HCT116 (cell line): ENCODE measurements around the gene RND1. TPM values are rescaled to one million over a fixed set of nuclear protein-coding genes. Genes with fewer than 3 reads are reported as not detected.

Source experiments
- ATAC-seq: fragments of 200-7000 bp; cut with Tn5 transposase; 2 replicates; pipeline ENCODE4 v1.9.1; 2020; ENCODE audit warnings: mild to moderate bottlenecking, moderate library complexity
- Bru-seq: library from RNA; stranded (reverse); fragments of 400-500 nt; gene quantifications from one replicate; lab custom pipeline; 2021; lab: Mats Ljungman, UMichigan
- BruChase-seq, 2 experiments: library from RNA; stranded (reverse); fragments of 400-500 nt; gene quantifications; one replicate each; lab custom pipeline; 2021; lab: Mats Ljungman, UMichigan
- BruUV-seq: library from RNA; stranded (reverse); fragments of 400-500 nt; replicated peaks from 2 replicates; lab custom pipeline; 2021; lab: Mats Ljungman, UMichigan
- CTCF ChIA-PET: fragments of 300-600 bp; sonication (Branson Sonifier 250); formaldehyde crosslinking; loops from one replicate; lab custom pipeline; 2021; ENCODE audit warnings: antibody characterized with exemption; lab: Charles Lee
- POLR2A ChIA-PET: fragments of 300-600, 350-600 bp; sonication (Branson Sonifier 250); formaldehyde crosslinking; loops from one replicate; lab custom pipeline; 2021; ENCODE audit warnings: antibody characterized with exemption; lab: Charles Lee
- RAD21 ChIA-PET, 2 experiments: fragments of 300-600 bp; sonication (Branson Sonifier 250); formaldehyde crosslinking; loops; one replicate each; lab custom pipeline; 2023; ENCODE audit warnings: low total read pairs in 2 of 2; ENCODE audit not compliant: uncharacterized antibody in 2 of 2, unreplicated experiment in 2 of 2, low non-redundant PET in 1 of 2; lab: Charles Lee
- DNase-seq: peaks from one replicate; pipeline ENCODE4 v3.0.0-alpha.2; 2010; ENCODE audit warnings: low read depth, low spot score
- H2AFZ ChIP-seq: fragments of 200-600 bp; shearing (Covaris generic), sonication (generic); 2 replicates; pipeline ENCODE4 v1.6.1; 2017; ENCODE audit warnings: low read depth, mixed run types, mixed read lengths, antibody characterized with exemption, low read length; ENCODE audit not compliant: poor library complexity, severe bottlenecking
- H3K27ac ChIP-seq: 2 replicates; pipeline ENCODE4 v1.5.1; 2012; ENCODE audit warnings: low read depth, low read length
- H3K27me3 ChIP-seq: fragments of 200-600 bp; sonication (generic); 2 replicates; pipeline ENCODE4 v1.6.1; 2016; ENCODE audit warnings: mixed run types, low read length, mixed read lengths; ENCODE audit not compliant: insufficient read depth
- H3K36me3 ChIP-seq, 2 experiments: fragments of 200-500 bp in 1 of 2; fragments of 200-600 bp in 1 of 2; sonication (Bioruptor generic) in 1 of 2; sonication (generic) in 1 of 2; 2 replicates each; pipeline versions ENCODE4 v1.5.1 to v1.6.1; 2014 to 2016; ENCODE audit warnings: low read length in 2 of 2, inconsistent platforms in 1 of 2, mixed read lengths in 1 of 2, mixed run types in 1 of 2; ENCODE audit not compliant: insufficient read depth in 2 of 2, control insufficient read depth in 1 of 2
- H3K4me1 ChIP-seq, 2 experiments: fragments of 200-600 bp in 1 of 2; sonication (generic) in 1 of 2; 2 replicates each; pipeline versions ENCODE4 v1.5.1 to v1.6.1; 2012 to 2017; ENCODE audit warnings: low read length in 2 of 2, inconsistent platforms in 1 of 2, mild to moderate bottlenecking in 1 of 2, mixed read lengths in 1 of 2, mixed run types in 1 of 2, moderate library complexity in 1 of 2; ENCODE audit not compliant: insufficient read depth in 2 of 2, control insufficient read depth in 1 of 2
- H3K4me2 ChIP-seq: fragments of 200-600 bp; sonication (generic); 2 replicates; pipeline ENCODE4 v1.6.1; 2017; ENCODE audit warnings: mixed run types, low read length, mixed read lengths
- H3K4me3 ChIP-seq, 2 experiments: fragments of 200-600 bp in 1 of 2; sonication (generic) in 1 of 2; replicated peaks in 1 of 2; 2 replicates each; pipeline ENCODE4 v1.5.1; 2011 to 2016; ENCODE audit warnings: low read length in 2 of 2, control low read depth in 1 of 2, low read depth in 1 of 2, mild to moderate bottlenecking in 1 of 2, mixed read lengths in 1 of 2, mixed run types in 1 of 2
- H3K79me2 ChIP-seq: fragments of 200-600 bp; sonication (generic); 2 replicates; pipeline ENCODE4 v1.6.1; 2017; ENCODE audit warnings: mild to moderate bottlenecking, mixed run types, low read length, moderate library complexity, mixed read lengths; ENCODE audit not compliant: insufficient read depth
- H3K9ac ChIP-seq: fragments of 200-600 bp; sonication (generic); 2 replicates; pipeline ENCODE4 v1.6.1; 2016; ENCODE audit warnings: low read length, mixed read lengths
- H3K9me2 ChIP-seq: fragments of 200-600 bp; sonication (generic), shearing (Covaris generic); 2 replicates; pipeline ENCODE4 v1.6.1; 2017; ENCODE audit warnings: mixed run types, mild to moderate bottlenecking, moderate library complexity; ENCODE audit not compliant: insufficient read depth
- H3K9me3 ChIP-seq, 2 experiments: fragments of 200-500 bp in 1 of 2; fragments of 200-600 bp in 1 of 2; sonication (Bioruptor generic) in 1 of 2; sonication (generic) in 1 of 2; 2 replicates each; pipeline ENCODE4 v1.6.1; 2014 to 2017; ENCODE audit warnings: low read length in 2 of 2, mixed read lengths in 2 of 2, inconsistent platforms in 1 of 2, low read depth in 1 of 2, mild to moderate bottlenecking in 1 of 2, mixed run types in 1 of 2, moderate library complexity in 1 of 2; ENCODE audit not compliant: control insufficient read depth in 1 of 2, insufficient read depth in 1 of 2
- H4K20me1 ChIP-seq: fragments of 200-600 bp; sonication (generic), shearing (Covaris generic); 2 replicates; pipeline ENCODE4 v1.6.1; 2017; ENCODE audit warnings: mixed run types, mild to moderate bottlenecking, moderate library complexity; ENCODE audit not compliant: insufficient read depth
- CTCF ChIP-seq, 3 experiments: fragments of 200-600 bp in 1 of 3; sonication (generic) in 1 of 3; IDR thresholded peaks in 2 of 3; conservative IDR thresholded peaks in 1 of 3; 2 replicates each; pipeline ENCODE4 v1.5.1; 2012 to 2017; ENCODE audit warnings: low read depth in 2 of 3, low read length in 2 of 3, antibody characterized with exemption in 1 of 3, borderline replicate concordance in 1 of 3, control low read depth in 1 of 3, mild to moderate bottlenecking in 1 of 3, mixed read lengths in 1 of 3, mixed run types in 1 of 3, moderate library complexity in 1 of 3; ENCODE audit not compliant: insufficient read depth in 1 of 3
- EGR1 ChIP-seq: IDR thresholded peaks from 2 replicates; pipeline ENCODE4 v1.6.1; 2012; ENCODE audit warnings: low read depth
- EZH2 ChIP-seq: fragments of 200-600 bp; sonication (generic); IDR thresholded peaks from 2 replicates; pipeline ENCODE4 v1.6.1; 2017; ENCODE audit warnings: antibody characterized with exemption, mixed run types
- POLR2A ChIP-seq: IDR thresholded peaks from 2 replicates; pipeline ENCODE4 v1.7.0; 2011; ENCODE audit warnings: borderline replicate concordance; ENCODE audit not compliant: insufficient read depth, insufficient read length; ENCODE audit errors: extremely low read depth
- POLR2AphosphoS5 ChIP-seq: IDR thresholded peaks from 2 replicates; pipeline ENCODE4 v1.6.1; 2011; ENCODE audit warnings: mild to moderate bottlenecking, low read depth, low read length, moderate library complexity
- RAD21 ChIP-seq: IDR thresholded peaks from 2 replicates; pipeline ENCODE4 v1.6.1; 2012; ENCODE audit warnings: low read depth, mild to moderate bottlenecking
- REST ChIP-seq: IDR thresholded peaks from 2 replicates; pipeline ENCODE4 v1.6.1; 2012; ENCODE audit warnings: low read depth
- SP1 ChIP-seq: IDR thresholded peaks from 2 replicates; pipeline ENCODE4 v1.6.1; 2012; ENCODE audit warnings: low read depth
- TCF7L2 ChIP-seq: IDR thresholded peaks from 2 replicates; pipeline ENCODE4 v1.7.0; 2011; ENCODE audit warnings: borderline replicate concordance, inconsistent platforms; ENCODE audit not compliant: insufficient read depth, insufficient read length; ENCODE audit errors: extremely low read depth
- YY1 ChIP-seq: IDR thresholded peaks from 2 replicates; pipeline ENCODE4 v1.6.1; 2011; ENCODE audit warnings: low read length, low read depth, moderate library complexity, mild to moderate bottlenecking; ENCODE audit not compliant: insufficient replicate concordance; ENCODE audit errors: extremely low read depth
- ZNF274 ChIP-seq: fragments of 200-500 bp; sonication (Bioruptor generic); IDR thresholded peaks from 2 replicates; pipeline ENCODE4 v1.6.1; 2014; ENCODE audit warnings: mild to moderate bottlenecking, low read depth, low read length, inconsistent platforms
- intact Hi-C: fragments of 100-400 bp; cut with micrococcal nuclease; formaldehyde crosslinking; loops from 2 replicates; pipeline ENCODE4 v1.10.0; 2022
- long read RNA-seq: library from polyadenylated mRNA; unstranded; transcript quantifications from one replicate; pipeline ENCODE4 v2.0.0, GENCODE V29; 2021; ENCODE audit not compliant: unreplicated experiment
- polyA plus RNA-seq: library from polyadenylated mRNA; unstranded; fragments of >200 nt; gene quantifications from 2 replicates; pipeline ENCODE4 v1.2.1, GENCODE V29; 2012; ENCODE audit warnings: missing spikeins
- total RNA-seq: library from RNA; stranded (reverse); gene quantifications from one replicate; pipeline ENCODE4 v1.2.1, GENCODE V29; 2021; ENCODE audit not compliant: unreplicated experiment

Gene RND1
- total RNA-seq: 2.0 TPM
- 2.1 and 2.5 TPM in 2 replicates for polyA plus RNA-seq
- percentile 43 among the genes with signal in this experiment for Bru-seq, nascent RNA
- percentile 31 among the genes with signal in this experiment for BruChase-seq, experiment 1, labeled RNA remaining after a 6-hour chase
- percentile 28 among the genes with signal in this experiment for BruChase-seq, experiment 2, labeled RNA remaining after a 2-hour chase
- long read RNA-seq, partial matches to known transcripts: 0 of 2 reads
- long read RNA-seq, other reads (novel, unspliced or antisense): 0 of 2 reads

GRCh38 chr12:48865281-48866051 lies at the start of gene RND1:
RND1 (minus strand) TSS chr12:48865870; CDS start chr12:48865767, 103 bp downstream.
- H3K4me3 ChIP-seq: peak within 1 kb of the TSS; percentile 52 to 60
- H3K4me1 ChIP-seq: peaks cover 3 to 18% of the 10 kb centered on the region in 2 experiments; a peak in 2 of 4 replicates
- H2AFZ ChIP-seq: peak within 1 kb of the TSS; percentile 82
- DNase-seq (peak; percentile 89), ATAC-seq (peak; percentile 99)
- POLR2A ChIA-PET: interaction anchor here (0.5 to 3.5 kb wide), 13 partner anchors 8 to 302 kb away, joined by 3 to 28 read pairs (median 5); partner anchors contain the start of genes ARF3 and DDX23
- H4K20me1 ChIP-seq: no peaks in the 10 kb centered on the region
- TSS peak; percentile 72 for BruUV-seq
- peak within 1 kb of the TSS; percentile 83 for H3K4me2 ChIP-seq
- RAD21 ChIA-PET: interaction anchor here in 1 of 2 experiments (1.4 kb wide), 1 partner anchor 12 kb away, joined by 4 read pairs; no protein-coding TSS in a partner anchor
- no peaks in the 10 kb centered on the region for H3K79me2 ChIP-seq
- no peaks in the 10 kb centered on the region for H3K9me3 ChIP-seq
- H3K36me3 ChIP-seq: no peaks in the 10 kb centered on the region
- peak within 1 kb of the TSS; percentile 47 for H3K9ac ChIP-seq
- CTCF ChIA-PET: interaction anchor here (0.7 to 3.3 kb wide), 2 partner anchors 13 to 25 kb away, joined by 3 to 15 read pairs; partner anchors contain the start of gene DDX23
- H3K27ac ChIP-seq: no peak within 1 kb of the TSS
- TF ChIP-seq RAD21 (no peak), SP1 (peak; percentile 89), CTCF (IDR thresholded peaks at IDR 0.05 in 2 of 3, conservative IDR thresholded peaks at IDR 0.05 in 1 of 3; ENCODE audit: borderline replicate concordance in 1 of 3, insufficient read depth in 1 of 3, low read depth in 2 of 3, low read length in 2 of 3) (0 out of 6 replicates have a peak, but pooled peaks of 1 of the 3 experiments have one; percentile 1), TCF7L2 (peak; percentile 35), EGR1 (no peak), POLR2A (peak; percentile 98), POLR2AphosphoS5 (peak; percentile 98), ZNF274 (no peak), EZH2 (no peak), YY1 (no peak), REST (no peak)
- TF ChIP-seq, all 23 proteins: peak for 5
- intact Hi-C loops: no loop called here
- Histone ChIP-seq H3K27me3 (peaks cover 10% of the 10 kb centered on the region; the same call in 1 of the 2 replicates), H3K9me2 (no peaks in the 10 kb centered on the region)
